Cardiac muscle cell (in vitro differentiated cells and primary cell): Measurements from ENCODE around the gene F13B. TPM values are rescaled to one million over a fixed set of nuclear protein-coding genes. Genes with fewer than 3 reads are reported as not detected.
"Not testable (repeated sequence)": the region's sequence is repeated elsewhere in the genome, so short reads cannot be mapped to it uniquely, and the experiment has no call there.

Experiments
- DNase-seq, 2 donors: peaks; one replicate each; pipeline versions ENCODE4 v3.0.0 to v3.0.0-alpha.2; 2010 to 2017; ENCODE audit warnings: low read depth in 1 of 2, low spot score in 1 of 2
- H3K27ac ChIP-seq: fragments of 200-600 bp; sonication (generic); 2 replicates; pipeline ENCODE4 v1.5.1; 2016
- H3K27me3 ChIP-seq: fragments of 200-600 bp; sonication (generic); 2 replicates; pipeline ENCODE4 v1.6.0; 2016; ENCODE audit warnings: control low read depth
- H3K36me3 ChIP-seq: fragments of 200-600 bp; sonication (generic); 2 replicates; pipeline ENCODE4 v1.5.1; 2016; ENCODE audit warnings: control low read depth
- H3K4me1 ChIP-seq: fragments of 200-600 bp; sonication (generic); 2 replicates; pipeline ENCODE4 v1.8.1; 2017; ENCODE audit warnings: low read depth, mild to moderate bottlenecking, mixed run types
- H3K4me3 ChIP-seq: fragments of 200-600 bp; sonication (generic); 2 replicates; pipeline ENCODE4 v1.5.1; 2016; ENCODE audit warnings: mild to moderate bottlenecking
- H3K9me3 ChIP-seq: fragments of 200-600 bp; sonication (generic); 2 replicates; pipeline ENCODE4 v1.5.1; 2017; ENCODE audit warnings: low read depth, mild to moderate bottlenecking, control low read depth
- CTCF ChIP-seq: IDR thresholded peaks from 2 replicates; pipeline ENCODE4 v1.5.1; 2012; ENCODE audit warnings: low read depth, mild to moderate bottlenecking, low read length
- polyA plus RNA-seq: library from polyadenylated mRNA; unstranded; fragments of >200 nt; fragmentation: Nextera tagmentation; extraction: Ambion mirVana; gene quantifications from 2 replicates; pipeline ENCODE4 v1.2.1, GENCODE V29; 2016
- total RNA-seq: library from RNA; depleted of rRNA; stranded (reverse); fragments of >200 nt; gene quantifications from 2 replicates; pipeline ENCODE4 v1.2.3, GENCODE V29; 2016

F13B gene
- total and polyA plus RNA-seq, 2 experiments from 2014 or later: not detected

DNA sequence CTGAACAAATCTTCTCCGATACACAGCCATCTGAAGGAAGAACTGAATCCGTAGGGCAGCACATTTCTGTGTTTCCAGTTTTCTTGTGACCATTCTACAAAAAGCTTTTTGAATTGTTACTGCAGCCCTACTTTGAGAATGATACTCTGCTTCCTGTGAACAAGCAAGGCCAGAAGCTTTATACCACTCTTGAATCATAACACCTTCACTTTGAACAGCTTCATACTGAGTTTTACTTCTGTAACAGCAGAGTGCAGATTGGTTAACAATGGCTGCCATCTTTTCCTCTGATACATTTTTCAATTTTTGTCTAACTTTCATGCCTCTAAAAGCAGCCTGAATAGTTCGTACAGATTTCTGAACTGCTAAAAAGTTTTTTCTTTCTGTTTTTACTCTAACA lies 33.6 kb upstream of the F13B start:
- DNase-seq: peak in 1 of 2 donors; percentile 1
- Histone ChIP-seq H3K36me3 (peaks cover 4% of the 10 kb centered on the region), H3K9me3 (no peaks in the 10 kb centered on the region), H3K4me3 (no peak overlapping the region), H3K4me1 (peaks cover 22% of the 10 kb centered on the region), H3K27ac (peak overlapping the region; percentile 20), H3K27me3 (no peaks in the 10 kb centered on the region)
- TF ChIP-seq CTCF: no peak

GRCh38 chr1:197099444-197099843 lies 32.4 kb upstream of the F13B start:
- no peak for TF ChIP-seq CTCF
- H3K9me3 ChIP-seq: no peaks in the 10 kb centered on the region
- H3K36me3 ChIP-seq: no peaks in the 10 kb centered on the region
- DNase-seq: peak in 1 of 2 donors; percentile 25
- H3K27me3 ChIP-seq: no peaks in the 10 kb centered on the region
- no peak overlapping the region for H3K4me3 ChIP-seq
- no peak overlapping the region for H3K27ac ChIP-seq
- peaks cover 22% of the 10 kb centered on the region for H3K4me1 ChIP-seq

GRCh38 chr1:197096971-197097370 lies 29.9 kb upstream of the F13B start:
- DNase-seq: peak in 1 of 2 donors; percentile 34
- H3K27me3 ChIP-seq, H3K36me3 ChIP-seq, H3K27ac ChIP-seq, H3K9me3 ChIP-seq, H3K4me3 ChIP-seq: not testable (repeated sequence)
- H3K4me1 ChIP-seq: peaks cover 22% of the 10 kb centered on the region

DNA sequence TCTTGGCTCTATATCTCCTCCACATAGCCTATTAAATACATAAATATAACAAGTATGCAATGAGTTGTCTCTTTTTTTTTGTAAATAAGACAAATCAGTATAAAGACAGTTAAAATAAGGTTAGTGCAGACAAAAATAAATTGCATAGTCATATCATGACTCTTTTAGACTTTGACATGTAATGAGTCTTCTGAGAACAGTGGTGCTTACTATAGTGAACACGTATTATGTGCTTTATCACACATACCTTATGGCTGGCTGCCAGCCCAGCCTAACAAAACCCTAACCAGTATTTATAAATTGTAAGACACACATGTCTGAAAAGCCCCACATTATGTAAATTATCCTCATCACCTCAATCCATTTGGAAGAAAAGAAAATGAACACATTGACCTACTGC lies 29.1 kb upstream of the F13B start:
- H3K27ac ChIP-seq: no peak overlapping the region
- no peaks in the 10 kb centered on the region for H3K36me3 ChIP-seq
- H3K4me1 ChIP-seq: peaks cover 22% of the 10 kb centered on the region
- no peak for TF ChIP-seq CTCF
- H3K9me3 ChIP-seq: no peaks in the 10 kb centered on the region
- peak; percentile 4 to 14 for DNase-seq
- H3K27me3 ChIP-seq: no peaks in the 10 kb centered on the region
- no peak overlapping the region for H3K4me3 ChIP-seq

GRCh38 chr1:197093226-197093885 lies 26.3 kb upstream of the F13B start:
- H3K9me3 ChIP-seq: no peaks in the 10 kb centered on the region
- H3K4me1 ChIP-seq: peaks cover 10% of the 10 kb centered on the region
- no peak overlapping the region for H3K4me3 ChIP-seq
- no peaks in the 10 kb centered on the region for H3K27me3 ChIP-seq
- H3K27ac ChIP-seq: no peak overlapping the region
- no peak for DNase-seq
- peaks cover 1% of the 10 kb centered on the region for H3K36me3 ChIP-seq
- no peak for TF ChIP-seq CTCF

DNA sequence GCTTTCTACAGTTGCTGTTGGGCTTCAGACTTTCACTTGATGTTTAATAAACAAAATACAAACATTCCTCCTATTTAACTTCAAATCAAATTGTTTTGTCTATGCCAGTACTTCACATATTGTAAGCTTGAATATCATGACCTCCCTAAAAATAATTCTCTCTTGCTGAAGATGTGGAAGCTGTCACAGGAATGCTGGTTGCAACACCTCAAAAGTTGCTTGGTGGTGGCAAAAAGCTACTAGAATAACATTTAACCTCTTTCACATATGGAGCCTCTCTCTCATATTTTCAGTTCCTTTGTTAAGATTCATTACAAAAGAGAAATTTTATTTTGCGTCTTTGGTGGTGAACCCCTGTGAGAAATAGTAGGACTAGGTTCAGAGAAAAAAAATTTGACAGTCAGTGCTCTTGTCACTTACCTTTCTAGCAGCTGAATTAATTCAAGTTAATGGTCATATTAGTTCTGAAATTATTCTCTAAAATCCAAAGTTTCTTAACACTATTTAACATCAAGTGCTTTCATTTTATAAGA lies 25.5 kb upstream of the F13B start:
- TF ChIP-seq CTCF: no peak
- peak in 1 of 2 donors; percentile 29 for DNase-seq
- H3K4me3 ChIP-seq: no peak overlapping the region
- no peak overlapping the region for H3K27ac ChIP-seq
- no peaks in the 10 kb centered on the region for H3K9me3 ChIP-seq
- H3K27me3 ChIP-seq: no peaks in the 10 kb centered on the region
- peaks cover 10% of the 10 kb centered on the region for H3K4me1 ChIP-seq
- peaks cover 8% of the 10 kb centered on the region for H3K36me3 ChIP-seq
